Activated B cell treated with CpG ODN at 0.5 μM for 24 hours (primary cell): ENCODE measurements around the gene TEX29. TPM values are rescaled to one million over a fixed set of nuclear protein-coding genes. Genes with fewer than 3 reads are reported as not detected.

Source experiments
- ATAC-seq: fragments of 200-7000 bp; cut with Tn5 transposase; one replicate; pipeline ENCODE4 v1.10.0; 2021; ENCODE audit warnings: low read depth, mild to moderate bottlenecking, moderate library complexity
- CTCF ChIA-PET: fragments of 350-600 bp; sonication (Branson Sonifier 250); formaldehyde crosslinking; loops from one replicate; lab custom pipeline; 2021; ENCODE audit warnings: antibody characterized with exemption; lab: Charles Lee
- POLR2A ChIA-PET: fragments of 350-600 bp; sonication (Branson Sonifier 250); formaldehyde crosslinking; loops from one replicate; lab custom pipeline; 2021; ENCODE audit warnings: antibody characterized with exemption; lab: Charles Lee
- DNase-seq: peaks from one replicate; pipeline ENCODE4 v3.0.0; 2022
- H3K27ac Mint-ChIP-seq: one replicate; pipeline ENCODE4 v1.8.0; 2020; ENCODE audit warnings: mixed read lengths
- H3K27me3 Mint-ChIP-seq: one replicate; pipeline ENCODE4 v1.8.0; 2021; ENCODE audit warnings: mixed read lengths
- H3K36me3 Mint-ChIP-seq: one replicate; pipeline ENCODE4 v1.8.0; 2021; ENCODE audit warnings: low read depth, mixed read lengths
- H3K4me1 Mint-ChIP-seq: one replicate; pipeline ENCODE4 v1.8.0; 2021; ENCODE audit warnings: mixed read lengths
- H3K4me3 Mint-ChIP-seq: one replicate; pipeline ENCODE4 v1.8.0; 2020; ENCODE audit warnings: mild to moderate bottlenecking, mixed read lengths
- H3K9me3 Mint-ChIP-seq: one replicate; pipeline ENCODE4 v1.8.0; 2020; ENCODE audit warnings: mixed read lengths
- CTCF ChIP-seq: fragments of 200-600 bp; IDR thresholded peaks from one replicate; pipeline ENCODE4 v1.8.0; 2022; ENCODE audit warnings: antibody characterized with exemption, mild to moderate bottlenecking
- intact Hi-C: fragments of 100-400 bp; cut with micrococcal nuclease; formaldehyde crosslinking; loops from one replicate; pipeline ENCODE4 v1.15.1; 2024
- total RNA-seq: library from RNA; stranded (reverse); gene quantifications from 2 replicates; pipeline ENCODE4 v1.2.3, GENCODE V29; 2022

The TEX29 gene
- total RNA-seq, 1 donor from 2014 or later: 0.35 TPM

- Mint-ChIP-seq H3K4me1 (no peaks in the 10 kb centered on the region), H3K9me3 (no peaks in the 10 kb centered on the region), H3K4me3 (no peak overlapping the region), H3K27ac (no peak overlapping the region), H3K27me3 (no peaks in the 10 kb centered on the region), H3K36me3 (peaks cover 88% of the 10 kb centered on the region)
- intact Hi-C loops: loop anchor here (10.0 kb wide), 1 partner anchor 1317 kb away; no protein-coding TSS in a partner anchor
- TF ChIP-seq CTCF: no peak
- POLR2A ChIA-PET: no interaction called here
- DNase-seq (no peak), ATAC-seq (no peak)
- CTCF ChIA-PET: no interaction called here
Observed at GRCh38 chr13:111288276-111288675, 32.2 kb upstream of the TEX29 start.

- POLR2A ChIA-PET: no interaction called here
- ATAC-seq (no peak), DNase-seq (no peak)
- intact Hi-C loops: loop anchor here (10.0 kb wide), 1 partner anchor 1316 kb away; no protein-coding TSS in a partner anchor
- H3K4me3 Mint-ChIP-seq: no peak overlapping the region
- no peaks in the 10 kb centered on the region for H3K27me3 Mint-ChIP-seq
- CTCF ChIA-PET: no interaction called here
- peaks cover 88% of the 10 kb centered on the region for H3K36me3 Mint-ChIP-seq
- TF ChIP-seq CTCF: no peak
- no peaks in the 10 kb centered on the region for H3K9me3 Mint-ChIP-seq
- no peaks in the 10 kb centered on the region for H3K4me1 Mint-ChIP-seq
- H3K27ac Mint-ChIP-seq: no peak overlapping the region
Observed at GRCh38 chr13:111289251-111289650, 31.2 kb upstream of the TEX29 start.

- Mint-ChIP-seq H3K9me3 (no peaks in the 10 kb centered on the region), H3K27me3 (no peaks in the 10 kb centered on the region), H3K4me3 (no peak overlapping the region), H3K27ac (no peak overlapping the region), H3K36me3 (peaks cover 85% of the 10 kb centered on the region), H3K4me1 (peaks cover 2% of the 10 kb centered on the region)
- no peak for TF ChIP-seq CTCF
- intact Hi-C loops: no loop called here
- ChIA-PET POLR2A (no interaction called here), CTCF (no interaction called here)
- ATAC-seq (no peak), DNase-seq (no peak)
Observed at GRCh38 chr13:111291908-111292307, 28.5 kb upstream of the TEX29 start.

GRCh38 chr13:111292710-111293485 is 27.5 kb upstream of the TEX29 start:
- ChIA-PET POLR2A (no interaction called here), CTCF (no interaction called here)
- intact Hi-C loops: no loop called here
- peaks cover 85% of the 10 kb centered on the region for H3K36me3 Mint-ChIP-seq
- DNase-seq (no peak), ATAC-seq (no peak)
- H3K4me3 Mint-ChIP-seq: no peak overlapping the region
- no peaks in the 10 kb centered on the region for H3K27me3 Mint-ChIP-seq
- peaks cover 2% of the 10 kb centered on the region for H3K4me1 Mint-ChIP-seq
- no peak for TF ChIP-seq CTCF
- H3K9me3 Mint-ChIP-seq: no peaks in the 10 kb centered on the region
- H3K27ac Mint-ChIP-seq: no peak overlapping the region

GRCh38 chr13:111295886-111296285 is 24.6 kb upstream of the TEX29 start:
- no peak for TF ChIP-seq CTCF
- intact Hi-C loops: no loop called here
- CTCF ChIA-PET: no interaction called here
- DNase-seq (no peak), ATAC-seq (no peak)
- Mint-ChIP-seq H3K36me3 (peaks cover 86% of the 10 kb centered on the region), H3K27ac (no peak overlapping the region), H3K9me3 (no peaks in the 10 kb centered on the region), H3K4me1 (peaks cover 2% of the 10 kb centered on the region), H3K4me3 (no peak overlapping the region), H3K27me3 (no peaks in the 10 kb centered on the region)
- POLR2A ChIA-PET: no interaction called here
